ENCODE measurements around the gene FNIP2. TPM values are rescaled to one million over a fixed set of nuclear protein-coding genes. Genes with fewer than 3 reads are reported as not detected.

FNIP2 gene
- total and polyA plus RNA-seq, 12 donors, result 8.5 to 89.7 (median 47.0) TPM

GRCh38 chr4:158812543-158812942 lies 43.7 kb downstream of the FNIP2 start:
- no peak for ATAC-seq
- no peaks in the 10 kb centered on the region for H3K27me3 ChIP-seq
- intact Hi-C loops (cut with DNase I), result loop anchor here in 3 of 10 donors (5.0 kb wide), 2 partner anchors 35 to 40 kb away; no protein-coding TSS in a partner anchor

GRCh38 chr4:158813113-158813512 lies 44.3 kb downstream of the FNIP2 start:
- DNase-seq, result no peak
- H3K4me1 ChIP-seq, result peaks cover 15 to 86% (median 69%) of the 10 kb centered on the region in 9 donors

More at GRCh38 chr4:158812543-158812942, 43.7 kb downstream of the FNIP2 start:
- no peaks in the 10 kb centered on the region for H3K9me3 ChIP-seq
- no peak for DNase-seq
- no peak overlapping the region for H3K4me3 ChIP-seq
- H3K36me3 ChIP-seq, result no peaks in the 10 kb centered on the region
- H3K4me1 ChIP-seq, result peaks cover 15 to 84% (median 70%) of the 10 kb centered on the region in 9 donors
- TF ChIP-seq CTCF (IDR thresholded peaks at IDR 0.05), result no peak
- peak overlapping the region; percentile 55 to 89 (median 80) for H3K27ac ChIP-seq

GRCh38 chr4:158814207-158814606 lies 45.4 kb downstream of the FNIP2 start:
- Histone ChIP-seq H3K4me3 (no peak overlapping the region), H3K4me1 (peaks cover 6 to 86% (median 69%) of the 10 kb centered on the region in 9 donors), H3K9me3 (no peaks in the 10 kb centered on the region), H3K27ac (peak overlapping the region in 6 of 10 donors; percentile 8 to 89 (median 67)), H3K27me3 (no peaks in the 10 kb centered on the region), H3K36me3 (no peaks in the 10 kb centered on the region)
- 34 to 37% methylated on average over 3 of the region's 3 CpGs for WGBS, 2 donors
- intact Hi-C loops (cut with DNase I), result loop anchor here in 3 of 10 donors (5.0 kb wide), 2 partner anchors 37 to 42 kb away; no protein-coding TSS in a partner anchor
- no peak for ATAC-seq
- no peak for TF ChIP-seq CTCF (IDR thresholded peaks at IDR 0.05)
- no peak for DNase-seq

More at GRCh38 chr4:158813113-158813512, 44.3 kb downstream of the FNIP2 start:
- Histone ChIP-seq H3K36me3 (no peaks in the 10 kb centered on the region), H3K27me3 (no peaks in the 10 kb centered on the region), H3K9me3 (no peaks in the 10 kb centered on the region), H3K27ac (peak overlapping the region in 7 of 10 donors; percentile 7 to 89 (median 76)), H3K4me3 (no peak overlapping the region)
- no peak for TF ChIP-seq CTCF (IDR thresholded peaks at IDR 0.05)
- 95 to 96% methylated on average over 3 of the region's 3 CpGs for WGBS, 2 donors
- intact Hi-C loops (cut with DNase I), result loop anchor here in 3 of 10 donors (5.0 kb wide), 2 partner anchors 36 to 41 kb away; no protein-coding TSS in a partner anchor
- no peak for ATAC-seq

GRCh38 chr4:158814636-158815330 lies 46.0 kb downstream of the FNIP2 start:
- H3K4me3 ChIP-seq, result no peak overlapping the region
- 92 to 93% methylated on average over 3 of the region's 3 CpGs for WGBS, 2 donors
- H3K9me3 ChIP-seq, result no peaks in the 10 kb centered on the region
- ATAC-seq, result no peak
- DNase-seq, result no peak
- H3K27me3 ChIP-seq, result no peaks in the 10 kb centered on the region
- no peaks in the 10 kb centered on the region for H3K36me3 ChIP-seq
- peak overlapping the region in 6 of 10 donors; percentile 6 to 89 (median 48) for H3K27ac ChIP-seq
- peaks cover 8 to 86% (median 69%) of the 10 kb centered on the region in 9 donors for H3K4me1 ChIP-seq
- TF ChIP-seq CTCF (IDR thresholded peaks at IDR 0.05), result no peak
- intact Hi-C loops (cut with DNase I), result loop anchor here in 4 of 10 donors (5.0 kb wide), 2 partner anchors 37 to 42 kb away; no protein-coding TSS in a partner anchor

All from heart right ventricle (tissue), 16 donors.